Uterus (tissue), 2 donors: Measurements from ENCODE around the gene DAO.

Source experiments
- CTCF ChIP-seq, 4 experiments: fragments of 200-600 bp in 2 of 4; fragments of 450-650 bp in 2 of 4; sonication (generic) in 2 of 4; IDR thresholded peaks; one replicate each; pipeline ENCODE4 v1.5.1; 2016 to 2019; ENCODE audit warnings: antibody characterized with exemption in 4 of 4, mild to moderate bottlenecking in 2 of 4, moderate library complexity in 1 of 4
- POLR2A ChIP-seq, 2 donors: fragments of 450-650 bp; IDR thresholded peaks; one replicate each; pipeline ENCODE4 v1.6.1; 2016; ENCODE audit warnings: antibody characterized with exemption in 2 of 2, mild to moderate bottlenecking in 1 of 2, moderate library complexity in 1 of 2

DNA sequence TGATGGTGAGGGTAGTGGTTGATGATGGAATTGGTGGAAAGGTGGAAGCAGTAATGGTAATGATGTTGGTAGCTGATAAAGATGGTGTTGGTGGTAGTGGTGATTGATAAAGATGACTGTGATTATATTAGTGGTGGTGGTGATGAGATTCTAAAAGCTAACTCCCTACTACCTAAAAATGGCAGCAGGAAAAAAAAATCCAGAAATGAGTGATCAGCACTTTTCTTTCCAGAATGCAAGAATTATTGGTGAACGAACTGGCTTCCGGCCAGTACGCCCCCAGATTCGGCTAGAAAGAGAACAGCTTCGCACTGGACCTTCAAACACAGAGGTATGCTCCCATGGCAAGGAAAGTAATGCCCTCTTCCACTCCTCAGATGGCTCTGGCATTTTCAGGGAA, 19.3 kb downstream of the DAO start:
- TF ChIP-seq CTCF (IDR thresholded peaks at IDR 0.05) (no peak), POLR2A (IDR thresholded peaks at IDR 0.05) (no peak)
